GM12878 (cell line): Measurements from ENCODE around the gene GAB3. TPM values are rescaled to one million over a fixed set of nuclear protein-coding genes. Genes with fewer than 3 reads are reported as not detected.

ENCODE experiments used
- ATF3 ChIP-seq: IDR thresholded peaks from 2 replicates; pipeline ENCODE4 v1.6.1; 2011; ENCODE audit warnings: low read depth, mild to moderate bottlenecking, low read length, moderate library complexity, borderline replicate concordance; ENCODE audit errors: extremely low read depth
- CTCF ChIP-seq, 3 experiments: IDR thresholded peaks in 2 of 3; conservative IDR thresholded peaks in 1 of 3; 2 replicates each; pipeline ENCODE4 v1.5.1; 2011; ENCODE audit warnings: low read depth in 3 of 3, low read length in 3 of 3, mild to moderate bottlenecking in 3 of 3, control low read depth in 2 of 3, moderate library complexity in 2 of 3, inconsistent platforms in 1 of 3, mixed read lengths in 1 of 3; ENCODE audit not compliant: control insufficient read depth in 2 of 3, insufficient read depth in 1 of 3; ENCODE audit errors: extremely low read depth in 1 of 3
- ETV6 ChIP-seq, 2 experiments: fragments of 450-650 bp in 1 of 2; IDR thresholded peaks in 1 of 2; conservative IDR thresholded peaks in 1 of 2; 2 replicates each; pipeline ENCODE4 v1.6.1; 2014; ENCODE audit warnings: antibody characterized with exemption in 1 of 2, borderline replicate concordance in 1 of 2, low read depth in 1 of 2, mild to moderate bottlenecking in 1 of 2, moderate library complexity in 1 of 2
- FOXK2 ChIP-seq: fragments of 450-650 bp; IDR thresholded peaks from 2 replicates; pipeline ENCODE4 v1.6.1; 2017; ENCODE audit warnings: mild to moderate bottlenecking, moderate library complexity
- FOXM1 ChIP-seq: IDR thresholded peaks from 2 replicates; pipeline ENCODE4 v1.6.1; 2012; ENCODE audit warnings: low read depth, mild to moderate bottlenecking, inconsistent platforms, low read length, moderate library complexity
- JUNB ChIP-seq: IDR thresholded peaks from 2 replicates; pipeline ENCODE4 v1.6.1; 2016; ENCODE audit warnings: antibody characterized with exemption, mild to moderate bottlenecking
- NFYA ChIP-seq: IDR thresholded peaks from 2 replicates; pipeline ENCODE4 v1.6.1; 2011; ENCODE audit warnings: low read depth, mild to moderate bottlenecking, low read length, improper control_type of control experiment, borderline replicate concordance
- POLR2A ChIP-seq: IDR thresholded peaks from 2 replicates; pipeline ENCODE4 v1.6.1; 2011; ENCODE audit warnings: low read depth, mild to moderate bottlenecking, low read length
- RFX5 ChIP-seq: IDR thresholded peaks from 2 replicates; pipeline ENCODE4 v1.6.1; 2011; ENCODE audit warnings: low read depth, low read length, improper control_type of control experiment
- RUNX3 ChIP-seq: IDR thresholded peaks from 2 replicates; pipeline ENCODE4 v1.6.1; 2012; ENCODE audit warnings: low read length, inconsistent platforms
- SREBF2 ChIP-seq: IDR thresholded peaks from 2 replicates; pipeline ENCODE4 v1.6.1; 2012; ENCODE audit warnings: mild to moderate bottlenecking, low read length
- STAT3 ChIP-seq: IDR thresholded peaks from 2 replicates; pipeline ENCODE4 v1.6.1; 2011; ENCODE audit warnings: low read depth, low read length, improper control_type of control experiment
- polyA plus RNA-seq, 11 experiments: library from polyadenylated mRNA; depleted of rRNA in 4 of 11; unstranded in 6 of 11; stranded (reverse) in 5 of 11; fragments of >200 nt; fragmentation: Nextera tagmentation in 4 of 11; fragmentation: Illumina TruSeq in 1 of 11; extraction: Ambion mirVana in 4 of 11; extraction: Trizol in 1 of 11; gene quantifications; 1 replicate in 1 of 11; 2 replicates in 10 of 11; pipeline versions ENCODE4 v1.2.1 to v1.2.3, GENCODE V29; 2011 to 2016; ENCODE audit warnings: inconsistent platforms in 2 of 11, missing spikeins in 2 of 11, low read depth in 1 of 11
- total RNA-seq, 4 experiments: library from RNA; depleted of rRNA in 3 of 4; stranded (reverse); fragments of >200 nt in 3 of 4; fragmentation: Illumina TruSeq in 1 of 4; extraction: Trizol in 1 of 4; gene quantifications; 2 replicates each; pipeline versions ENCODE4 v1.2.1 to v1.2.3, GENCODE V29; 2013 to 2021
- TF ChIP-seq, protein P1 (sequence below): fragments of 450-650 bp; IDR thresholded peaks from 2 replicates; pipeline ENCODE4 v1.6.1; 2017; ENCODE audit warnings: mild to moderate bottlenecking, moderate library complexity

The GAB3 gene
- total and polyA plus RNA-seq, 10 of the 15 experiments (the other 5 are each of a cell fraction or from before 2014, with no cell fraction given): 0.10 to 2.0 (median 0.85) TPM

- TF ChIP-seq, protein P1, sequence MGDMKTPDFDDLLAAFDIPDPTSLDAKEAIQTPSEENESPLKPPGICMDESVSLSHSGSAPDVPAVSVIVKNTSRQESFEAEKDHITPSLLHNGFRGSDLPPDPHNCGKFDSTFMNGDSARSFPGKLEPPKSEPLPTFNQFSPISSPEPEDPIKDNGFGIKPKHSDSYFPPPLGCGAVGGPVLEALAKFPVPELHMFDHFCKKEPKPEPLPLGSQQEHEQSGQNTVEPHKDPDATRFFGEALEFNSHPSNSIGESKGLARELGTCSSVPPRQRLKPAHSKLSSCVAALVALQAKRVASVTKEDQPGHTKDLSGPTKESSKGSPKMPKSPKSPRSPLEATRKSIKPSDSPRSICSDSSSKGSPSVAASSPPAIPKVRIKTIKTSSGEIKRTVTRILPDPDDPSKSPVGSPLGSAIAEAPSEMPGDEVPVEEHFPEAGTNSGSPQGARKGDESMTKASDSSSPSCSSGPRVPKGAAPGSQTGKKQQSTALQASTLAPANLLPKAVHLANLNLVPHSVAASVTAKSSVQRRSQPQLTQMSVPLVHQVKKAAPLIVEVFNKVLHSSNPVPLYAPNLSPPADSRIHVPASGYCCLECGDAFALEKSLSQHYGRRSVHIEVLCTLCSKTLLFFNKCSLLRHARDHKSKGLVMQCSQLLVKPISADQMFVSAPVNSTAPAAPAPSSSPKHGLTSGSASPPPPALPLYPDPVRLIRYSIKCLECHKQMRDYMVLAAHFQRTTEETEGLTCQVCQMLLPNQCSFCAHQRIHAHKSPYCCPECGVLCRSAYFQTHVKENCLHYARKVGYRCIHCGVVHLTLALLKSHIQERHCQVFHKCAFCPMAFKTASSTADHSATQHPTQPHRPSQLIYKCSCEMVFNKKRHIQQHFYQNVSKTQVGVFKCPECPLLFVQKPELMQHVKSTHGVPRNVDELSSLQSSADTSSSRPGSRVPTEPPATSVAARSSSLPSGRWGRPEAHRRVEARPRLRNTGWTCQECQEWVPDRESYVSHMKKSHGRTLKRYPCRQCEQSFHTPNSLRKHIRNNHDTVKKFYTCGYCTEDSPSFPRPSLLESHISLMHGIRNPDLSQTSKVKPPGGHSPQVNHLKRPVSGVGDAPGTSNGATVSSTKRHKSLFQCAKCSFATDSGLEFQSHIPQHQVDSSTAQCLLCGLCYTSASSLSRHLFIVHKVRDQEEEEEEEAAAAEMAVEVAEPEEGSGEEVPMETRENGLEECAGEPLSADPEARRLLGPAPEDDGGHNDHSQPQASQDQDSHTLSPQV: no peak
- TF ChIP-seq RUNX3 (no peak), ATF3 (no peak), JUNB (no peak), POLR2A (no peak), RFX5 (no peak), NFYA (no peak), STAT3 (no peak), SREBF2 (no peak), FOXK2 (no peak), ETV6 (conservative IDR thresholded peaks at IDR 0.05 in 1 of 2, IDR thresholded peaks at IDR 0.05 in 1 of 2; ENCODE audit: borderline replicate concordance in 1 of 2, low read depth in 1 of 2) (no peak), FOXM1 (no peak), CTCF (IDR thresholded peaks at IDR 0.05 in 2 of 3, conservative IDR thresholded peaks at IDR 0.05 in 1 of 3; ENCODE audit: control insufficient read depth in 2 of 3, extremely low read depth in 1 of 3, insufficient read depth in 1 of 3, low read depth in 3 of 3, low read length in 3 of 3) (no peak)
Measured at GRCh38 chrX:154779261-154779660, 28.4 kb upstream of the GAB3 start (continued).
